Activated CD8-positive, alpha-beta memory T cell treated with anti-CD3 and anti-CD28 coated beads for 48 hours (primary cell): ENCODE results near the gene OLR1.

ENCODE experiments used
- DNase-seq, 3 experiments: peaks; one replicate each; pipeline ENCODE4 v3.0.0-alpha.2; 2020; ENCODE audit warnings: low read depth in 2 of 3, low spot score in 2 of 3

Gene OLR1

GRCh38 chr12:10110256-10110844 is 61.6 kb downstream of the OLR1 start:
- no peak for DNase-seq
